Limb (tissue), 2 donors: ENCODE results near the gene CD44.
A peak's percentile ranks its signal among the peaks of the same experiment; 100 is the strongest.

Source experiments
- DNase-seq, 2 donors: peaks; one replicate each; pipeline ENCODE4 v3.0.0-alpha.2; 2016; ENCODE audit errors: extremely low spot score in 2 of 2

Gene CD44

DNA sequence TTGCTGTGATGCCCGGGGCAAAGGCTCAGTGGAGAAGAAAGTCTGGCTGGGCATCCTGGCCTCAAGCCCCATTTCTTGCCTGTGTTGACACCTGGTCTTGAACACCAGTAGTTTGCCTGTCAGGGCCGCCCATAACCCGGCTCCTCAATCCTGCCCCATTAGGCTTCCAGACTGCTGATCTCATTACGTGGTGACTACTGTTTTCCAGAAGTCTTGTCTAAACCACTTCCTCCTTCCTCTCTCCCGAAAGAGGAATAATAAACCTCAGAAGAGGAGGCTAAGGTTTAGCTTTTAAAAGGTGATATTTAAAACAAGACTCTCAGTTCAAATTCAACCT, 97.7 kb downstream of the CD44 start:
- DNase-seq: no peak

DNA sequence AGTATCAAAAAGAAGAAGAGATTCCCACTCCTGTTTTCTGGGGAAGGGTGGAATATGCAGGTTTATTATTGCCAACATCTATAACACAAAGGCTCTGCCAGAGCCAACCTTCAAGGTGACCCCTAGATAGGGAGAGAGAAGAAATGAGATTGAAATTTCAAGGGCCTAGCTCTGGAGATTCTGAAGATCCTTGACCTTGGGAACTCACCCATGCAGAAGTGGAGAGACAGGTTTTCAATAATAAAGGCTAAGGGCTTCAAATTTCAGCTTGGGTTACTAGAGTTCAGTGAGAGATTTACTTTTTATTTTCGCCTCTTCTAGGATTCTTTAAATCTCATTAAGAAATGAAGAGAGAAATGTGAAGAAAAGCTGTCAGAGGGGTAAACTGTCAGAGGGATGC, 98.4 kb downstream of the CD44 start:
- no peak for DNase-seq

- peak in 1 of 2 donors; percentile 38 for DNase-seq
Measured at GRCh38 chr11:35237860-35238715, 99.1 kb downstream of the CD44 start.

- no peak for DNase-seq
Measured at GRCh38 chr11:35238882-35239281, 99.9 kb downstream of the CD44 start.

DNA sequence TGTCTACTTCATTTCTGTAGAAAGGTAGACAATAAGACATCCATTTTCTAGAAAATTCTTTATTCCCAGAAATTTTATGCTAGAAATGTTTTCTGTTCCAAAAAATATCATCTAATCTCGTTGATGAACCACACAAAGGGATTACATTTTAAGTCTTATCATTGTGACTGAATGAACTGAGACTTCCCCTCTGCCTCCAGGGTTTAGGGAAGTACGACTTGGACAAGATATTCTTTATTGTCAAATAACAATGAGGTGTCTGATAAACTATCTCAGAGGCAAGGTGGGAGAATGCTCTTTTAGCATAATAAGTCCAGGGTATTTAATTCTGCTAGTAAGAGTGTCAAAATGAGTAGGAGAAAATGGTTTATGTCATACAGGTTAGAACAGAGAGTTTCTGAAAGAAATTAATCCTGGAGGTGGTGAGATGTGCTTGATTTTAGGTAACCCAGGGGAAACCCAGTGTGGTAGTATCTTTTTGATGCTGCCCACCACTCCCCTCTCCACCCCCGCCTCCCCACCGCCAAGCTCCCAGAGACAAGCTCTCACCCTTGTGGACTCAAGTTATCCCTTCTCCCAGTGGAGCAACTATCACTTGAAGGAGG, 100.6 kb downstream of the CD44 start:
- DNase-seq: no peak

- no peak for DNase-seq
Measured at GRCh38 chr11:35241083-35241482, 102.1 kb downstream of the CD44 start.

DNA sequence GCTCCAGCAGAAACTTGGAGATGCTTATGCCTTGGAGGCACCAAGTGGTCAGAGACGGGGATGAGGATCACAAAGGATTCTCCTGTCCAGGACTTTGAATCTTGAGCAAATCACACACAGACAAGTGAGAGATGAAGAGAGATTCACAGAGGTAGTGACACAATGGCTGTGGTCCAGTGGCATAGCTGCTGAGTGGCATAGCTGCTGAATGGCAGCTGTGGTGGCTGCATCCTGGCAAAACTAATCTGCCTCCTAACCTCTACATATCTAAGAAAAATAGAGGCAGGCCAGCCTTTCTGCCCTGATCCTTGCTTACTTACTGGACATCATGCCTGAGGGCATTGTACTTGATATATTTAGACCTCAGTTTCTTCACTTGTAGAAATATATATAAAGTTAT, 102.6 kb downstream of the CD44 start:
- no peak for DNase-seq

DNA sequence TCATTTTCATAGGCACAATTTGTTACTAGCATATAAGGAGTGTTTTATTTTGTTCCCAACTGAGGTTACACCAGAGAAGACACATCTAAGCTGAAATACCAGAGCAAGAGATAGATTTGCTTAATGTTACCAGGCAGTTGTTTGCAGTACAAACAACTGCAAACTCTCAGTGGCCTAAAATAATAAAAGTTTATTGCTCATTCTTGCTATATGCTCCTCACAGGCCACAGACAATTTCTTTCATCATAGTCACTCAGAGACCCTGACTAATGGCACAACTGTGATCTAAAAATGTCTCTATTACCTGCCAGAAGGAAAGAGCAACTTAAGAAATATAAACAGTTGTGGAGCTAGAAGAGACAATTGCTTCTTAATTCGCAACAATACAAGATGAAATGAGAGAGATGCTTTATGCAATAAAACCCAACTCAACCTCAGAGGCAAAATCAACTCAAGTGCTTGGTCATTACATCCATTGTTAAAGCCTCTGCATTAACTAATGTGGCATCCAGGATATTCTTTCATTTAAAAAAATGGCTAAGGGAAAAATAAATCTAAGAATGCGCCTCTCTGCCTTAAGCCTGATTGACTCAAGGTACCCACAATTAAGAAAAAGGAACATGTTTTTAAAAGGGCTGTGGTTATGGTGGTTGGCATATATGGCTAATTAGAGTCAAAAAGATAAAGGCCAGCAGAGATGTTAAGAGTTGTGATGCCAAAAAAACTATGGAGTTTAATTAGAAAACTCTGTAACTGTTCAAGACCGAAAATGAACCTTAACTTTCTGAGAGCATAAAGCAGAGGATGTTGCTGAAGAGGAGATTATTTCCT, 103.7 kb downstream of the CD44 start:
- DNase-seq: no peak

DNA sequence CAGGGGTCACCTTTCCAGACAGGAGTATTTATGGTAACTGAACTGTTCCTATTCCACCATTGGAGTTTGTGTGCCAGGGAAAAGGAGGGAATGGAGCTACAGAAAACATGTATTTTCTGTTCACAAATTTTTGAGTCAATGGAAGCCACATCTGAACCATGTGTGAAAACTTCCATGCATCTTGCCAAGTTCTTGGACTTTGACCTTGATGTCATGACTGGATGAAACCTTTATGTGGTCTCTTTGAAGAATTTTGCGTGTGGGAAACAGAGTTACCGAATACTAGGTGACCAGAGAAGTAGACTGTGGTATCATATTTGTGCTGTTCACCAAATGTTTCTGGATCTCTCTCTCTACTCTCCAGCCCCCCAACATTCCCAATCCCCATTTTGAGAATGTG, 104.8 kb downstream of the CD44 start:
- no peak for DNase-seq

DNA sequence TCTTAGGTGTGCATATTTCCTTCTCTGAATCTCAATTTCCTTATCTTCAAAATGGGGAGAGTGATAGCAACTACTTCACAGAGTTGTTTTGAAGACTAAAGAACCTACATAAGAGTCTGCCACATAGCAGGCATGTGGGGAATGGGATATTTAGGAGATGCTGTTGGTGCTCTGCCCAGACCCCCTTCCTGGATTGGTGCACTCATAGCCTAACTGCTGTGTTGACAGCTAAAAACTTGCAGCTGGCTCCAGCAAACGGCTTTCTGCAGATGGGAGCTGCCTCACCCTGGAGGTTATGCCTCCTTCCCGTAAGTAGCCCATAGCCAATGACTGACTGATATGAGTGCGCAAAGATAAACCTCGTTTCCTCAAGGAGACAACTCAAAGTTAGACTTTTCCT, 106.1 kb downstream of the CD44 start:
- DNase-seq: no peak

DNA sequence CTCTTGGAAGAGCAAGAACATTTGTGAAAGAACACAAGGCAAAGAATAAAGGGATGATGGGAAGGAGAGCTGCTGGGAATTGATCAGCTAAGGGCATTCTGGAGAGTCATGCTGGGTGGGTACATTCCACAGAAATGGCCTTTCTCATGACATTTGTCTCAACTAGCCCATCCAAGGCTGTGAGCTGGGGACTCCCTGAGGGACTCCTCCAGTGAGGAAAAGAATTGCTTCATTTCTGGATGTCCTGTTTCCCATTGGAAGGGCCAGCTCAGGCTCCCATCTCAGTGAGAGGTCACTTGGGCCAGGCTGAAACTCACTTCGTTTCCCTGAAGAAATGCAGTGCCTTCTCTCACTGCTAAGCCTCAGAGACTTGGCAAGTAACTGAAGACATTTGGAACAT, 106.8 kb downstream of the CD44 start:
- no peak for DNase-seq

DNA sequence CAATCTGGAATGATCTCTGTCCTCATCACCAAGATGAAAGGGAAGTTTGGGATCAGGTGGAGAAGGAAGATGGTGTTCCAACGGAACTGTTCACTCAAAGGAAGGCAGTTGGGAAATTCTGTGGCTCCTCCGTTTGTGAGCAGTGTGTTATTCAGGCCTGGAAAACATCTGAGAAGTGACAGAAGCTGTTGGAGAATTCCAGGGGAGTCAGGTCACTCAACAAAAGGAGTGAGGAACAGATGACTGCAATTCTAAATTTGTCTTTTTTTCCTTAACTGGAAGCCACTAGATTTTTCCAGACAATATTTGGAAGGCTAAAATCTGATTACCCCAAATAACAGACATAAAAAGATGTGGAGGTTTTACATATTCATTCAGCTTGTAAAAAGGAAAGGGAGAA, 107.8 kb downstream of the CD44 start:
- no peak for DNase-seq

GRCh38 chr11:35247428-35247827, 108.5 kb downstream of the CD44 start:
- DNase-seq: no peak

GRCh38 chr11:35247863-35248262, 108.9 kb downstream of the CD44 start:
- DNase-seq: no peak

GRCh38 chr11:35248558-35249323, 109.8 kb downstream of the CD44 start:
- DNase-seq: peak in 1 of 2 donors; percentile 40

- no peak for DNase-seq
Measured at GRCh38 chr11:35250192-35250591, 111.2 kb downstream of the CD44 start.

DNA sequence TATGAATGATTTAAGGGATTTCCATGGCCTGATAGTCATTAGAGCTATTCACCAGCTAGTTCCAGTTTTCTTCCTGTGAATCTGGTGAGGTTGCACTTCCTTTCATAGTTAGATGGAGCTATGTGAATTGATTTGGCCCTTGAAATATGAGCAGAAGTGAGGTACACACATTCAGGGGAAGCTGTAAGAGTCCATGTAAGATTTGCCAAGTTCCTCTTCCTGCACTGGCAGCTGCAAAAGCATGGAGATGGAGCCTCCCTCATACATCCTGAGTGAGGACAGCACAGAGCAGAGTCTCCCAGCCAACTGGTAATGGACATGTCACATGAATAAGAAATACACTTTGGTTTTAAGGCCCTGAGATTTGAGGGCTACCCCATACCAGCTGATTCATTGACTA, 111.7 kb downstream of the CD44 start:
- no peak for DNase-seq

- no peak for DNase-seq
Measured at GRCh38 chr11:35253237-35253636, 114.3 kb downstream of the CD44 start.

- no peak for DNase-seq
Measured at GRCh38 chr11:35255514-35255913, 116.5 kb downstream of the CD44 start.

DNA sequence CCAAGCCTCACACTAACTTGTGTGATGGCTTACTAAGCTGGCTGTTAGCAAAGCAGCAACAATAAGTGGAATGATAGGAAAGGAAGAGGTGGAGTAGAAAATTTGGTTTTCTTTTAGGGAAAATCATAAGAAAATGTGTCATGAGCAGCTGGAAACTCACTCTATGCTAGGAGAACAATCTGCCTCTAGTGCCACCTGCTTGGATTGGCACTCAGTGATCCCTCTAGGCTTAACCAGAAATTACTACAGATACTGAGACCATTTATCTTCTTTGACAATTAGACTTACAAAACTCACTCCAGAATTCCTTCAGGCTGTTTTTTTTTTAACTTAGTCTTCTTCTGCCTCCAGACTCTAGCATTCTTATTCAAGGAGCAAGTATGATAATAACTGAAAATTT, 117.3 kb downstream of the CD44 start:
- no peak for DNase-seq

GRCh38 chr11:35257281-35257680, 118.3 kb downstream of the CD44 start:
- no peak for DNase-seq

DNA sequence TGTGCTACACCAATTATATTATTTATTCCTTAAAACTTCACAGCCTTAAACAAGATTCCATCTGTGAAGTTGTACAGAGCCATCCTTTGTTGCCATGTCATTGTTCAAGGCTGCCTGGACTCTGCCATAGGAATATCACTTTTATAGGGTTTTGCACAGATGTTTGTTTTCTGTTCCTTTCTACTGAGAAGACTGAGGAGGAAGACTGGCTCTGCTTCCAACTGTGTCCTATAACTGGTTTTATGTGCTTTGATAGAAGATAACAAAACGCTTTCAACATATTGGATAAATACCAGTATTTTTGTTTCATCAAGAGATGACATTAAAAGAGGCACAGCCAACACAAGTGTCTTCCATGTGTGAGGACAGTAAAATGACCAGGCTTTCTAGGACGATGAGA, 120.6 kb downstream of the CD44 start:
- no peak for DNase-seq
